Measurements from ENCODE around the gene WASF2. TPM values are rescaled to one million over a fixed set of nuclear protein-coding genes. Genes with fewer than 3 reads are reported as not detected.

WASF2 gene
- total RNA-seq, 4 donors from 2014 or later: 74.7 to 107 (median 79.8) TPM

GRCh38 chr1:27525296-27526272 lies 35.6 kb upstream of the WASF2 start:
- H3K9me3 ChIP-seq: no peaks in the 10 kb centered on the region
- peaks cover 9 to 100% (median 79%) of the 10 kb centered on the region in 3 donors for H3K4me1 ChIP-seq
- ATAC-seq: peak; percentile 60
- 3 to 8% methylated on average over 5 to 10 of the region's 16 CpGs for WGBS, 2 donors (ENCODE audit: low coverage in 1 of 2)
- no peaks in the 10 kb centered on the region for H3K27me3 ChIP-seq
- TF ChIP-seq POLR2AphosphoS5 (IDR thresholded peaks at IDR 0.05) (peak; percentile 24), POLR2A (IDR thresholded peaks at IDR 0.05) (no peak)
- peak overlapping the region; percentile 3 to 56 for H3K4me3 ChIP-seq
- H3K36me3 ChIP-seq: no peaks in the 10 kb centered on the region
- H3K27ac ChIP-seq: peak overlapping the region; percentile 87 to 98 (median 97)

GRCh38 chr1:27523337-27524020 lies 33.5 kb upstream of the WASF2 start:
- ATAC-seq: no peak
- TF ChIP-seq POLR2A (IDR thresholded peaks at IDR 0.05) (no peak), CTCF (IDR thresholded peaks at IDR 0.05) (peak in 1 of 4 experiments; percentile 3)
- peak overlapping the region in 1 of 2 donors; percentile 35 for H3K4me3 ChIP-seq
- H3K4me1 ChIP-seq: peaks cover 7 to 97% (median 83%) of the 10 kb centered on the region in 3 donors
- no peaks in the 10 kb centered on the region for H3K9me3 ChIP-seq
- 24 to 28% methylated on average over 5 to 7 of the region's 8 CpGs for WGBS, 2 donors (ENCODE audit: low coverage in 1 of 2)
- peak overlapping the region; percentile 43 to 98 (median 97) for H3K27ac ChIP-seq
- H3K27me3 ChIP-seq: no peaks in the 10 kb centered on the region
- no peaks in the 10 kb centered on the region for H3K36me3 ChIP-seq

GRCh38 chr1:27522432-27523336 lies 32.7 kb upstream of the WASF2 start:
- peak overlapping the region in 1 of 2 donors; percentile 35 for H3K4me3 ChIP-seq
- ATAC-seq: no peak
- no peaks in the 10 kb centered on the region for H3K36me3 ChIP-seq
- no peaks in the 10 kb centered on the region for H3K9me3 ChIP-seq
- peak overlapping the region; percentile 43 to 98 (median 97) for H3K27ac ChIP-seq
- H3K4me1 ChIP-seq: peaks cover 7 to 97% (median 75%) of the 10 kb centered on the region in 3 donors
- WGBS, 2 donors (ENCODE audit: low coverage in 1 of 2): 16 to 42% methylated on average over 10 to 17 of the region's 31 CpGs
- no peaks in the 10 kb centered on the region for H3K27me3 ChIP-seq
- TF ChIP-seq EP300 (IDR thresholded peaks at IDR 0.05) (no peak), CTCF (IDR thresholded peaks at IDR 0.05) (peak in 2 of 4 experiments; percentile 43 to 59), POLR2AphosphoS5 (IDR thresholded peaks at IDR 0.05) (peak; percentile 3), POLR2A (IDR thresholded peaks at IDR 0.05) (no peak)

- Histone ChIP-seq H3K4me3 (peak overlapping the region in 1 of 2 donors; percentile 35), H3K27ac (peak overlapping the region in 3 of 4 donors; percentile 96 to 98 (median 98)), H3K9me3 (no peaks in the 10 kb centered on the region), H3K27me3 (no peaks in the 10 kb centered on the region), H3K4me1 (peaks cover 5 to 95% (median 67%) of the 10 kb centered on the region in 3 donors), H3K36me3 (no peaks in the 10 kb centered on the region)
- 22 to 47% methylated on average over 7 to 9 of the region's 9 CpGs for WGBS, 2 donors (ENCODE audit: low coverage in 1 of 2)
- TF ChIP-seq POLR2AphosphoS5 (IDR thresholded peaks at IDR 0.05): peak; percentile 20
- TF ChIP-seq CTCF (IDR thresholded peaks at IDR 0.05): no peak
- ATAC-seq: no peak
Observed at GRCh38 chr1:27521861-27522431, 32.0 kb upstream of the WASF2 start.
